CD4-positive, alpha-beta T cell (primary cell): ENCODE data around the gene REPIN1. TPM values are rescaled to one million over a fixed set of nuclear protein-coding genes. Genes with fewer than 3 reads are reported as not detected.
"Not testable (repeated sequence)": the region's sequence is repeated elsewhere in the genome, so short reads cannot be mapped to it uniquely, and the experiment has no call there.

Experiments
- ATAC-seq: fragments of 200-7000 bp; cut with Tn5 transposase; one replicate; pipeline ENCODE4 v1.10.0; 2022; ENCODE audit warnings: mild to moderate bottlenecking; ENCODE audit not compliant: poor library complexity
- CTCF ChIA-PET: fragments of 350-600 bp; sonication (Branson Sonifier 250); formaldehyde crosslinking; loops from one replicate; lab custom pipeline; 2021; ENCODE audit warnings: antibody characterized with exemption, inconsistent platforms; lab: Charles Lee
- POLR2A ChIA-PET: fragments of 350-600 bp; sonication (Branson Sonifier 250); formaldehyde crosslinking; loops from one replicate; lab custom pipeline; 2021; ENCODE audit warnings: antibody characterized with exemption, inconsistent platforms; lab: Charles Lee
- DNase-seq, 14 experiments: peaks; one replicate each; pipeline ENCODE4 v3.0.0-alpha.2; 2013 to 2020; ENCODE audit warnings: mixed read lengths in 2 of 14
- H3K27ac ChIP-seq, 2 donors: one replicate each; pipeline versions ENCODE4 v1.5.1 to v1.7.0; 2013; ENCODE audit warnings: low read length in 2 of 2, low read depth in 1 of 2, mild to moderate bottlenecking in 1 of 2
- H3K27me3 ChIP-seq, 2 experiments: 1 replicate in 1 of 2; 2 replicates in 1 of 2; pipeline versions ENCODE4 v1.6.1 to v1.7.0; 2013; ENCODE audit warnings: low read length in 2 of 2, control low read depth in 1 of 2, mild to moderate bottlenecking in 1 of 2, moderate library complexity in 1 of 2; ENCODE audit not compliant: insufficient read depth in 2 of 2, control insufficient read depth in 1 of 2
- H3K36me3 ChIP-seq: one replicate; pipeline ENCODE4 v1.6.1; 2013; ENCODE audit warnings: low read length, control low read depth; ENCODE audit not compliant: insufficient read depth
- H3K4me1 ChIP-seq: one replicate; pipeline ENCODE4 v1.6.1; 2013; ENCODE audit warnings: low read length, control low read depth; ENCODE audit not compliant: insufficient read depth
- H3K4me3 ChIP-seq: one replicate; pipeline ENCODE4 v1.5.1; 2013; ENCODE audit warnings: mild to moderate bottlenecking, low read length, moderate library complexity
- H3K9me3 ChIP-seq, 2 experiments: 1 replicate in 1 of 2; 2 replicates in 1 of 2; pipeline versions ENCODE4 v1.6.1 to v1.7.0; 2013; ENCODE audit warnings: low read length in 2 of 2, mild to moderate bottlenecking in 2 of 2, control low read depth in 1 of 2, moderate library complexity in 1 of 2; ENCODE audit not compliant: control insufficient read depth in 1 of 2, insufficient read depth in 1 of 2
- H3K27ac Mint-ChIP-seq: one replicate; pipeline ENCODE4 v1.8.0; 2020; ENCODE audit warnings: mixed read lengths
- H3K27me3 Mint-ChIP-seq: one replicate; pipeline ENCODE4 v1.8.0; 2021; ENCODE audit warnings: mixed read lengths
- H3K36me3 Mint-ChIP-seq: one replicate; pipeline ENCODE4 v1.8.0; 2021; ENCODE audit warnings: low read depth, mixed read lengths
- H3K4me1 Mint-ChIP-seq: one replicate; pipeline ENCODE4 v1.8.0; 2021; ENCODE audit warnings: low read depth, mixed read lengths
- H3K4me3 Mint-ChIP-seq: one replicate; pipeline ENCODE4 v1.8.0; 2020; ENCODE audit warnings: mild to moderate bottlenecking, mixed read lengths
- H3K9me3 Mint-ChIP-seq: one replicate; pipeline ENCODE4 v1.8.0; 2020; ENCODE audit warnings: mixed read lengths
- CTCF ChIP-seq: fragments of 200-600 bp; IDR thresholded peaks from one replicate; pipeline ENCODE4 v1.8.0; 2022; ENCODE audit warnings: antibody characterized with exemption, mild to moderate bottlenecking
- intact Hi-C, 2 experiments: fragments of 100-400 bp; cut with DNase I in 1 of 2; cut with micrococcal nuclease in 1 of 2; formaldehyde crosslinking; loops; one replicate each; pipeline versions ENCODE4 v1.15.1 to v1.9.0; 2023 to 2025; cut with DNase I, micrococcal nuclease
- total RNA-seq, 174 experiments: library from RNA in 2 of 174; stranded (reverse) in 2 of 174; gene quantifications; one replicate each; pipeline ENCODE4 v1.2.3 and lab custom pipeline; 2021 to 2026

REPIN1 gene
- total RNA-seq, 2 experiments from 2014 or later: 58.2 to 59.8 TPM

GRCh38 chr7:150383710-150384397, 15.2 kb downstream of the REPIN1 start:
- POLR2A ChIA-PET: no interaction called here
- TF ChIP-seq CTCF: no peak
- ATAC-seq (no peak), DNase-seq (no peak)
- CTCF ChIA-PET: no interaction called here
- Histone ChIP-seq H3K27ac (no peak overlapping the region), H3K27me3 (no peaks in the 10 kb centered on the region), H3K4me3 (no peak overlapping the region), H3K4me1 (peaks cover 21% of the 10 kb centered on the region), H3K9me3 (no peaks in the 10 kb centered on the region), H3K36me3 (peaks cover 2% of the 10 kb centered on the region)
- H3K36me3 Mint-ChIP-seq: no peaks in the 10 kb centered on the region
- H3K9me3 Mint-ChIP-seq: no peaks in the 10 kb centered on the region
- no peak overlapping the region for H3K27ac Mint-ChIP-seq
- no peak overlapping the region for H3K4me3 Mint-ChIP-seq
- intact Hi-C loops: loop anchor here in 1 of 2 experiments (5.0 kb wide), 1 partner anchor 667 kb away; no protein-coding TSS in a partner anchor
- peaks cover 25% of the 10 kb centered on the region for H3K4me1 Mint-ChIP-seq
- no peaks in the 10 kb centered on the region for H3K27me3 Mint-ChIP-seq

- Histone ChIP-seq H3K9me3 (no peaks in the 10 kb centered on the region), H3K4me1 (peaks cover 18% of the 10 kb centered on the region), H3K4me3 (no peak overlapping the region), H3K36me3 (peaks cover 3% of the 10 kb centered on the region), H3K27ac (no peak overlapping the region), H3K27me3 (no peaks in the 10 kb centered on the region)
- ATAC-seq: no peak
- Mint-ChIP-seq H3K27me3 (no peaks in the 10 kb centered on the region), H3K4me3 (no peak overlapping the region), H3K27ac (no peak overlapping the region), H3K9me3 (no peaks in the 10 kb centered on the region), H3K36me3 (no peaks in the 10 kb centered on the region), H3K4me1 (peaks cover 23% of the 10 kb centered on the region)
- TF ChIP-seq CTCF: no peak
- peak in 1 of 14 experiments; percentile 27 for DNase-seq
- ChIA-PET CTCF (no interaction called here), POLR2A (no interaction called here)
- intact Hi-C loops: loop anchor here in 1 of 2 experiments (5.0 kb wide), 1 partner anchor 667 kb away; no protein-coding TSS in a partner anchor
Observed at GRCh38 chr7:150384406-150385301, 16.0 kb downstream of the REPIN1 start.

GRCh38 chr7:150385302-150385723, 16.7 kb downstream of the REPIN1 start:
- no peak for ATAC-seq
- H3K27me3 Mint-ChIP-seq: no peaks in the 10 kb centered on the region
- H3K9me3 Mint-ChIP-seq: no peaks in the 10 kb centered on the region
- ChIA-PET CTCF (no interaction called here), POLR2A (no interaction called here)
- no peaks in the 10 kb centered on the region for H3K9me3 ChIP-seq
- H3K36me3 Mint-ChIP-seq: no peaks in the 10 kb centered on the region
- no peak for TF ChIP-seq CTCF
- no peak overlapping the region for H3K4me3 ChIP-seq
- H3K27ac Mint-ChIP-seq: no peak overlapping the region
- intact Hi-C loops: no loop called here
- H3K4me3 Mint-ChIP-seq: no peak overlapping the region
- peaks cover 16% of the 10 kb centered on the region for H3K4me1 Mint-ChIP-seq
- DNase-seq: no peak
- H3K27me3 ChIP-seq: no peaks in the 10 kb centered on the region
- H3K4me1 ChIP-seq: peaks cover 12% of the 10 kb centered on the region
- H3K27ac ChIP-seq: no peak overlapping the region
- peaks cover 3% of the 10 kb centered on the region for H3K36me3 ChIP-seq

DNA sequence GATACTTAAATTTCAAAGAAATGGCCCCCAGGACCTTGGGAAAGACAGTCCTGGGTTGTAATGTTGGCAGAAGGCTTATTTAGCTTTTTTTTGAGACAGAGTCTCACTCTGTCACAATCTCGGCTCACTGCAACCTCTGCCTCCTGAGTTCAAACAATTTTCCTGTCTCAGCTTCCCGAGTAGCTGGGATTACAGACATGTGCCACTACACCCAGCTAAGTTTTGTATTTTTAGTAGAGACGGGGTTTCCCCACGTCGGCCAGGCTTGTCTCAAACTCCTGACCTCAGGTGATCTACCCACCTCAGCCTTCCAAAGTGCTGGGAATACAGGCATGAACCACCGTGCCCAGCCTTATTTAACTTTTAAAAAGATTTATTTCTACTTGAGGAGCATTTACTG, 17.3 kb downstream of the REPIN1 start:
- H3K27ac Mint-ChIP-seq, H3K27me3 ChIP-seq, POLR2A ChIA-PET, intact Hi-C loops, H3K9me3 Mint-ChIP-seq, H3K36me3 Mint-ChIP-seq, H3K9me3 ChIP-seq, H3K27ac ChIP-seq, H3K36me3 ChIP-seq, H3K4me3 Mint-ChIP-seq, CTCF ChIA-PET, H3K27me3 Mint-ChIP-seq, ATAC-seq, H3K4me3 ChIP-seq, H3K4me1 ChIP-seq, DNase-seq: not testable (repeated sequence)
- peaks cover 10% of the 10 kb centered on the region for H3K4me1 Mint-ChIP-seq
